Heart left ventricle (tissue), 13 donors: Measurements from ENCODE around the gene PDAP1.

ENCODE experiments used
- CTCF ChIP-seq, 12 donors: fragments of 200-600 bp; sonication (generic) in 4 of 12; IDR thresholded peaks; one replicate each; pipeline versions ENCODE4 v1.5.0 to v1.8.0; 2018 to 2022; ENCODE audit warnings: antibody characterized with exemption in 12 of 12, mild to moderate bottlenecking in 5 of 12
- POLR2A ChIP-seq, 2 donors: fragments of 450-650 bp; IDR thresholded peaks; one replicate each; pipeline ENCODE4 v1.6.1; 2017; ENCODE audit warnings: antibody characterized with exemption in 2 of 2, mild to moderate bottlenecking in 2 of 2, moderate library complexity in 2 of 2
- donor health status: ischemic (EF 13 %, LVEDD 7.1; RV severe dilation, severe dysfunction).
- donor health status: DM: no; HTN: yes; CAD: no.
- donor health status: DM: no; HTN: no; CAD: no.
- donor health status: ischemic (EF 25% LVEDD 6.9; RV normal size, moderate dysfunction).
- donor health status: ischemic (EF 25% LVEDD 5.7; RV mildly dilated, moderate dysfunction).
- donor health status: ischemic (EF 35%, LVEDD 5.7; RV mildly dilated, moderate dysfunction).
- donor health status: nonischemic (EF 11% LVEDD 7.7; RV severe dilation, severe dysfunction).
- donor health status: DM: yes; HTN: yes; CAD: no.
- donor health status: PGD.
- donor health status: ischemic (EF 29% LVEDD 5.4; RV normal size, mild dysfunction).
- donor health status: nonischemic (EF 23%, LVEDD 6.1; RV moderate dilation, normal function).

DNA sequence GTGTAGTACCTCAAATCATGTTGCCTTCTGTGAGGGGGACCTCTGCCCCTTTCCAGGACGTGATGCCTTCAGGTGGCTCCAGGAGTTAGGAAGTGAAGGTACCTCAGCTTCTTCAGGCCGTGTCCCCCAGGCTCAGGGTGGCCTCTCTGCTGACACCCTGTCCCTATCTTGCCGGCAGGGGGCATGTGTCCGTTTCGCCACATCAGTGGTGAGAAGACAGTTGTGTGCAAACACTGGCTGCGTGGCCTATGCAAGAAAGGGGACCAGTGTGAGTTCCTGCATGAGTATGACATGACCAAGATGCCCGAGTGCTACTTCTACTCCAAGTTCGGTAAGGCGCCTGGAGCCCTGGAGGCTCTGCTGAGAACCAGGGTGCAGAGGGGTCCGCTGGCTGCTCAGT lies 39.5 kb upstream of the PDAP1 start:
- TF ChIP-seq CTCF (IDR thresholded peaks at IDR 0.05): peak in 1 of 12 donors; percentile 11
- TF ChIP-seq POLR2A (IDR thresholded peaks at IDR 0.05): no peak
